Prostate gland (tissue), 2 donors: ENCODE results near the gene ISOC2. TPM values are rescaled to one million over a fixed set of nuclear protein-coding genes. Genes with fewer than 3 reads are reported as not detected.
"Not testable (repeated sequence)": the region's sequence is repeated elsewhere in the genome, so short reads cannot be mapped to it uniquely, and the experiment has no call there.

Experiments used
- DNase-seq: peaks from one replicate; pipeline ENCODE4 v3.0.0-alpha.2; 2019; ENCODE audit warnings: low spot score
- H3K27ac ChIP-seq, 2 donors: fragments of 200-600 bp; sonication (generic); 2 replicates each; pipeline ENCODE4 v1.5.1; 2017 to 2019
- H3K27me3 ChIP-seq: fragments of 200-600 bp; sonication (generic); replicated peaks from 2 replicates; pipeline ENCODE4 v1.5.1; 2019; ENCODE audit not compliant: insufficient read depth
- H3K36me3 ChIP-seq, 2 donors: fragments of 200-600 bp; sonication (generic); 1 replicate in 1 of 2; 2 replicates in 1 of 2; pipeline versions ENCODE4 v1.5.1 to v1.8.1; 2017 to 2019
- H3K4me1 ChIP-seq: fragments of 200-600 bp; sonication (generic); replicated peaks from 2 replicates; pipeline ENCODE4 v1.5.1; 2019
- H3K4me3 ChIP-seq, 2 donors: fragments of 200-600 bp; sonication (generic); 2 replicates each; pipeline ENCODE4 v1.5.1; 2017 to 2019
- H3K9me3 ChIP-seq: fragments of 200-600 bp; sonication (generic); 2 replicates; pipeline ENCODE4 v1.5.1; 2017
- CTCF ChIP-seq, 4 experiments: fragments of 200-600 bp in 2 of 4; fragments of 450-650 bp in 2 of 4; sonication (generic) in 2 of 4; IDR thresholded peaks; 1 replicate in 3 of 4; 2 replicates in 1 of 4; pipeline ENCODE4 v1.5.1; 2016 to 2019; ENCODE audit warnings: antibody characterized with exemption in 4 of 4, mild to moderate bottlenecking in 2 of 4, moderate library complexity in 2 of 4
- POLR2A ChIP-seq: fragments of 450-650 bp; IDR thresholded peaks from one replicate; pipeline ENCODE4 v1.6.1; 2016; ENCODE audit warnings: antibody characterized with exemption, mild to moderate bottlenecking
- POLR2AphosphoS5 ChIP-seq: sonication (generic); formaldehyde crosslinking; IDR thresholded peaks from one replicate; pipeline ENCODE4 v1.6.1; 2017; ENCODE audit warnings: antibody characterized with exemption
- WGBS: methylation state at CpG from one replicate; pipeline ENCODE4 v1.1.5; 2018; 5-methylcytosine and 5-hydroxymethylcytosine counted together
- intact Hi-C: fragments of 100-400 bp; cut with DNase I; formaldehyde crosslinking; loops from one replicate; pipeline ENCODE4 v1.14.2; 2022
- total RNA-seq, 2 donors: library from RNA; depleted of rRNA; stranded (reverse); fragments of >200 nt; gene quantifications; one replicate each; pipeline ENCODE4 v1.1.0, GENCODE V29; 2016

ISOC2 gene
- total RNA-seq, 2 donors from 2014 or later, result 85.1 to 117 TPM

- Histone ChIP-seq H3K27ac (no peak overlapping the region), H3K36me3 (no peaks in the 10 kb centered on the region), H3K4me3 (no peak overlapping the region), H3K4me1 (no peaks in the 10 kb centered on the region), H3K9me3 (no peaks in the 10 kb centered on the region), H3K27me3 (peaks cover 7% of the 10 kb centered on the region)
- intact Hi-C loops, result no loop called here
- WGBS, result 51% methylated on average over 2 of the region's 2 CpGs
- TF ChIP-seq POLR2AphosphoS5 (no peak), CTCF (IDR thresholded peaks at IDR 0.05) (no peak), POLR2A (no peak)
- no peak for DNase-seq
Observed at GRCh38 chr19:55426042-55426441, 35.4 kb downstream of the ISOC2 start.

- no peak for DNase-seq
- Histone ChIP-seq H3K36me3 (no peaks in the 10 kb centered on the region), H3K9me3 (no peaks in the 10 kb centered on the region), H3K27ac (no peak overlapping the region), H3K4me3 (no peak overlapping the region), H3K4me1 (no peaks in the 10 kb centered on the region), H3K27me3 (peaks cover 2% of the 10 kb centered on the region)
- TF ChIP-seq CTCF (IDR thresholded peaks at IDR 0.05), result no peak
- no peak for TF ChIP-seq POLR2A
- no peak for TF ChIP-seq POLR2AphosphoS5
- WGBS, result 76% methylated on average over 3 of the region's 3 CpGs
- intact Hi-C loops, result no loop called here
Observed at GRCh38 chr19:55424518-55424917, 36.9 kb downstream of the ISOC2 start.

- Histone ChIP-seq H3K27me3 (peaks cover 2% of the 10 kb centered on the region), H3K4me1 (no peaks in the 10 kb centered on the region), H3K9me3 (no peaks in the 10 kb centered on the region), H3K4me3 (no peak overlapping the region), H3K27ac (no peak overlapping the region), H3K36me3 (no peaks in the 10 kb centered on the region)
- intact Hi-C loops, result no loop called here
- no peak for DNase-seq
- 52% methylated on average over 13 of the region's 13 CpGs for WGBS
- TF ChIP-seq POLR2A (no peak), CTCF (IDR thresholded peaks at IDR 0.05) (no peak), POLR2AphosphoS5 (no peak)
Observed at GRCh38 chr19:55423225-55424005, 38.0 kb downstream of the ISOC2 start.

- 76% methylated on average over 4 of the region's 4 CpGs for WGBS
- DNase-seq, H3K4me1 ChIP-seq, H3K27ac ChIP-seq, H3K9me3 ChIP-seq, H3K4me3 ChIP-seq, H3K27me3 ChIP-seq, H3K36me3 ChIP-seq, intact Hi-C loops: not testable (repeated sequence)
Observed at GRCh38 chr19:55421281-55421680, 40.2 kb downstream of the ISOC2 start.

GRCh38 chr19:55419624-55420236 lies 41.7 kb downstream of the ISOC2 start:
- no peaks in the 10 kb centered on the region for H3K27me3 ChIP-seq
- no peak overlapping the region for H3K27ac ChIP-seq
- H3K4me3 ChIP-seq, result no peak overlapping the region
- TF ChIP-seq CTCF (IDR thresholded peaks at IDR 0.05), result no peak
- H3K4me1 ChIP-seq, result no peaks in the 10 kb centered on the region
- no peaks in the 10 kb centered on the region for H3K36me3 ChIP-seq
- intact Hi-C loops, result loop anchor here (5.0 kb wide), 1 partner anchor 277 kb away; no protein-coding TSS in a partner anchor
- H3K9me3 ChIP-seq, result no peaks in the 10 kb centered on the region
- DNase-seq, result no peak
- 58% methylated on average over 5 of the region's 5 CpGs for WGBS
